ENCODE results near the gene RNU6-7.

Gene RNU6-7

GRCh38 chr14:32201816-32202490 is at the start of gene RNU6-7:
TSS of gene RNU6-7 (plus strand) at chr14:32202045.
- DNase-seq, result no peak

GRCh38 chr14:32166029-32166428 is 35.8 kb upstream of the RNU6-7 start:
- DNase-seq, result no peak

GRCh38 chr14:32166924-32167323 is 34.9 kb upstream of the RNU6-7 start:
- no peak for DNase-seq

GRCh38 chr14:32167907-32168306 is 33.9 kb upstream of the RNU6-7 start:
- DNase-seq, result no peak

- DNase-seq, result no peak
These were observed 32.7 kb upstream of the RNU6-7 start for GRCh38 chr14:32169191-32169590.

- no peak for DNase-seq
These were observed 30.4 kb upstream of the RNU6-7 start for GRCh38 chr14:32171469-32171868.

GRCh38 chr14:32183151-32184058 is 18.4 kb upstream of the RNU6-7 start:
- DNase-seq, result no peak

GRCh38 chr14:32185097-32185496 is 16.7 kb upstream of the RNU6-7 start:
- no peak for DNase-seq

GRCh38 chr14:32186248-32186647 is 15.6 kb upstream of the RNU6-7 start:
- no peak for DNase-seq

- no peak for DNase-seq
These were observed 12.0 kb upstream of the RNU6-7 start for GRCh38 chr14:32189811-32190210.

- DNase-seq, result no peak
These were observed 11.2 kb upstream of the RNU6-7 start for GRCh38 chr14:32190673-32191072.

- DNase-seq, result no peak
These were observed 9.0 kb upstream of the RNU6-7 start for GRCh38 chr14:32192712-32193373.

GRCh38 chr14:32193532-32193931 is 8.3 kb upstream of the RNU6-7 start:
- DNase-seq, result no peak

GRCh38 chr14:32195636-32196035 is 6.2 kb upstream of the RNU6-7 start:
- no peak for DNase-seq

- DNase-seq, result no peak
These were observed 3.9 kb upstream of the RNU6-7 start for GRCh38 chr14:32197919-32198318.

- no peak for DNase-seq
These were observed 1.3 kb upstream of the RNU6-7 start for GRCh38 chr14:32200368-32201192.

GRCh38 chr14:32201193-32201815 is 541 bp upstream of the RNU6-7 start:
- DNase-seq, result no peak

GRCh38 chr14:32202491-32202997 is 699 bp downstream of the RNU6-7 start:
- DNase-seq, result no peak

- DNase-seq, result peak; percentile 73
These were observed 1.4 kb downstream of the RNU6-7 start, which contains the start of gene RNU6-8 for GRCh38 chr14:32202998-32203882. TSS of gene RNU6-8 (minus strand) at chr14:32203269.

- no peak for DNase-seq
These were observed 2.1 kb downstream of the RNU6-7 start for GRCh38 chr14:32203928-32204357.

GRCh38 chr14:32205554-32205953 is 3.7 kb downstream of the RNU6-7 start:
- no peak for DNase-seq

Data from NK-92 treated with Interleukin-12 subunit alpha and Interleukin-12 subunit beta, amount 100 ng/mL, for 24 hours (cell line).